ENCODE measurements around the gene TNFRSF8.

Gene TNFRSF8

GRCh38 chr1:12078938-12079861, 16.1 kb downstream of the TNFRSF8 start:
- Histone ChIP-seq H3K36me3 (replicated peaks) (no peaks in the 10 kb centered on the region), H3K27me3 (ENCODE audit: low read depth) (no peaks in the 10 kb centered on the region), H3K4me3 (no peak overlapping the region), H3K9me3 (no peaks in the 10 kb centered on the region), H3K4me1 (no peaks in the 10 kb centered on the region)
- DNase-seq (ENCODE audit: low spot score in 2 of 2) = peak; percentile 33 to 76
- in situ Hi-C loops (cut with MboI; ENCODE audit: low sequenced_read_pairs) = no loop called here

- in situ Hi-C loops (cut with MboI; ENCODE audit: low sequenced_read_pairs) = no loop called here
Observed at GRCh38 chr1:12080156-12080555, 17.1 kb downstream of the TNFRSF8 start.

GRCh38 chr1:12080773-12081556, 17.9 kb downstream of the TNFRSF8 start:
- Histone ChIP-seq H3K4me1 (no peaks in the 10 kb centered on the region), H3K36me3 (replicated peaks) (no peaks in the 10 kb centered on the region), H3K4me3 (no peak overlapping the region), H3K27me3 (ENCODE audit: low read depth) (no peaks in the 10 kb centered on the region), H3K9me3 (no peaks in the 10 kb centered on the region)
- no peak for DNase-seq (ENCODE audit: low spot score in 2 of 2)
- in situ Hi-C loops (cut with MboI; ENCODE audit: low sequenced_read_pairs) = no loop called here

More at GRCh38 chr1:12080156-12080555, 17.1 kb downstream of the TNFRSF8 start:
- Histone ChIP-seq H3K4me1 (no peaks in the 10 kb centered on the region), H3K27me3 (ENCODE audit: low read depth) (no peaks in the 10 kb centered on the region), H3K4me3 (no peak overlapping the region), H3K9me3 (no peaks in the 10 kb centered on the region), H3K36me3 (replicated peaks) (no peaks in the 10 kb centered on the region)
- no peak for DNase-seq (ENCODE audit: low spot score in 2 of 2)

GRCh38 chr1:12081648-12082396, 18.7 kb downstream of the TNFRSF8 start:
- no peaks in the 10 kb centered on the region for H3K9me3 ChIP-seq
- in situ Hi-C loops (cut with MboI; ENCODE audit: low sequenced_read_pairs) = no loop called here
- no peaks in the 10 kb centered on the region for H3K36me3 ChIP-seq (replicated peaks)
- DNase-seq (ENCODE audit: low spot score in 2 of 2) = no peak
- H3K4me1 ChIP-seq = no peaks in the 10 kb centered on the region
- H3K27me3 ChIP-seq (ENCODE audit: low read depth) = no peaks in the 10 kb centered on the region
- no peak overlapping the region for H3K4me3 ChIP-seq

- no peaks in the 10 kb centered on the region for H3K9me3 ChIP-seq
- no peaks in the 10 kb centered on the region for H3K27me3 ChIP-seq (ENCODE audit: low read depth)
- no peak for DNase-seq (ENCODE audit: low spot score in 2 of 2)
- no peak overlapping the region for H3K4me3 ChIP-seq
- H3K4me1 ChIP-seq = no peaks in the 10 kb centered on the region
- in situ Hi-C loops (cut with MboI; ENCODE audit: low sequenced_read_pairs) = no loop called here
- H3K36me3 ChIP-seq (replicated peaks) = no peaks in the 10 kb centered on the region
Observed at GRCh38 chr1:12082988-12083387, 19.9 kb downstream of the TNFRSF8 start.

- no peaks in the 10 kb centered on the region for H3K9me3 ChIP-seq
- H3K4me3 ChIP-seq = no peak overlapping the region
- no peaks in the 10 kb centered on the region for H3K27me3 ChIP-seq (ENCODE audit: low read depth)
- H3K4me1 ChIP-seq = no peaks in the 10 kb centered on the region
- no peaks in the 10 kb centered on the region for H3K36me3 ChIP-seq (replicated peaks)
- DNase-seq (ENCODE audit: low spot score in 2 of 2) = no peak
- in situ Hi-C loops (cut with MboI; ENCODE audit: low sequenced_read_pairs) = no loop called here
Observed at GRCh38 chr1:12083766-12084165, 20.7 kb downstream of the TNFRSF8 start.

GRCh38 chr1:12085643-12086260, 22.6 kb downstream of the TNFRSF8 start:
- no peak for DNase-seq (ENCODE audit: low spot score in 2 of 2)
- in situ Hi-C loops (cut with MboI; ENCODE audit: low sequenced_read_pairs) = no loop called here
- no peaks in the 10 kb centered on the region for H3K9me3 ChIP-seq
- no peak overlapping the region for H3K4me3 ChIP-seq
- H3K4me1 ChIP-seq = no peaks in the 10 kb centered on the region
- no peaks in the 10 kb centered on the region for H3K36me3 ChIP-seq (replicated peaks)
- H3K27me3 ChIP-seq (ENCODE audit: low read depth) = no peaks in the 10 kb centered on the region

- Histone ChIP-seq H3K9me3 (no peaks in the 10 kb centered on the region), H3K4me3 (no peak overlapping the region), H3K27me3 (ENCODE audit: low read depth) (no peaks in the 10 kb centered on the region), H3K36me3 (replicated peaks) (no peaks in the 10 kb centered on the region), H3K4me1 (no peaks in the 10 kb centered on the region)
- in situ Hi-C loops (cut with MboI; ENCODE audit: low sequenced_read_pairs) = no loop called here
- no peak for DNase-seq (ENCODE audit: low spot score in 2 of 2)
Observed at GRCh38 chr1:12087797-12088314, 24.8 kb downstream of the TNFRSF8 start.

- in situ Hi-C loops (cut with MboI; ENCODE audit: low sequenced_read_pairs) = no loop called here
- H3K4me3 ChIP-seq = no peak overlapping the region
- H3K9me3 ChIP-seq = no peaks in the 10 kb centered on the region
- no peaks in the 10 kb centered on the region for H3K4me1 ChIP-seq
- no peaks in the 10 kb centered on the region for H3K27me3 ChIP-seq (ENCODE audit: low read depth)
- no peak for DNase-seq (ENCODE audit: low spot score in 2 of 2)
- H3K36me3 ChIP-seq (replicated peaks) = no peaks in the 10 kb centered on the region
Observed at GRCh38 chr1:12088607-12089006, 25.5 kb downstream of the TNFRSF8 start.

- H3K36me3 ChIP-seq (replicated peaks) = no peaks in the 10 kb centered on the region
- no peak overlapping the region for H3K4me3 ChIP-seq
- no peak for DNase-seq (ENCODE audit: low spot score in 2 of 2)
- H3K9me3 ChIP-seq = no peaks in the 10 kb centered on the region
- H3K4me1 ChIP-seq = no peaks in the 10 kb centered on the region
- in situ Hi-C loops (cut with MboI; ENCODE audit: low sequenced_read_pairs) = no loop called here
- H3K27me3 ChIP-seq (ENCODE audit: low read depth) = no peaks in the 10 kb centered on the region
Observed at GRCh38 chr1:12090326-12090725, 27.2 kb downstream of the TNFRSF8 start.

- Histone ChIP-seq H3K9me3 (no peaks in the 10 kb centered on the region), H3K27me3 (ENCODE audit: low read depth) (no peaks in the 10 kb centered on the region), H3K4me3 (no peak overlapping the region), H3K36me3 (replicated peaks) (no peaks in the 10 kb centered on the region), H3K4me1 (no peaks in the 10 kb centered on the region)
- no peak for DNase-seq (ENCODE audit: low spot score in 2 of 2)
- in situ Hi-C loops (cut with MboI; ENCODE audit: low sequenced_read_pairs) = no loop called here
Observed at GRCh38 chr1:12091191-12091590, 28.1 kb downstream of the TNFRSF8 start.

- no peaks in the 10 kb centered on the region for H3K4me1 ChIP-seq
- in situ Hi-C loops (cut with MboI; ENCODE audit: low sequenced_read_pairs) = no loop called here
Observed at GRCh38 chr1:12094180-12094579, 31.1 kb downstream of the TNFRSF8 start.

More at GRCh38 chr1:12094180-12094579, 31.1 kb downstream of the TNFRSF8 start:
- Histone ChIP-seq H3K27me3 (ENCODE audit: low read depth) (no peaks in the 10 kb centered on the region), H3K4me3 (no peak overlapping the region), H3K9me3 (no peaks in the 10 kb centered on the region), H3K36me3 (replicated peaks) (no peaks in the 10 kb centered on the region)
- DNase-seq (ENCODE audit: low spot score in 2 of 2) = no peak
